GM12872 (cell line): ENCODE measurements around the gene MRPS30.

Experiments
- TF ChIP-seq, protein P1 (sequence below): IDR thresholded peaks from 3 replicates; pipeline ENCODE4 v1.5.1; 2011; ENCODE audit warnings: low read depth, mild to moderate bottlenecking, low read length, moderate library complexity; ENCODE audit not compliant: insufficient read depth

MRPS30 gene

DNA sequence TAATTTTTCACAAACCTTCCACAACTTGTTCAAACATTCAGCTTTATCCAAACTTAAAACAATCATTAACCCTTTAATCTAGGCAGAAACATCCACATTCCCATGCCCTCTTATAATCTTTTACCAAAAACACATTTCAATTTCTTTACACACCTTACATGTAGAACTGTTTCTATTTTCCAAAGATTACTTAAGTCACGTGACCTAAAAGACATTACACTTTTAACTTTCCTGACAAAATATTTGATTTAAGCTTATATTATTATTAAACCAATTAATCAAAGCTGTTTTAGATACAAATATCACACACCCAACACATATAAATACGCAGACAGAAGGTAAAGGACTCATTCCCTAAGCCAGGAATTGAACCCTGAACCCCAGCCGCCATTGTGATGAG is 21.0 kb upstream of the MRPS30 start:
- TF ChIP-seq, protein P1, sequence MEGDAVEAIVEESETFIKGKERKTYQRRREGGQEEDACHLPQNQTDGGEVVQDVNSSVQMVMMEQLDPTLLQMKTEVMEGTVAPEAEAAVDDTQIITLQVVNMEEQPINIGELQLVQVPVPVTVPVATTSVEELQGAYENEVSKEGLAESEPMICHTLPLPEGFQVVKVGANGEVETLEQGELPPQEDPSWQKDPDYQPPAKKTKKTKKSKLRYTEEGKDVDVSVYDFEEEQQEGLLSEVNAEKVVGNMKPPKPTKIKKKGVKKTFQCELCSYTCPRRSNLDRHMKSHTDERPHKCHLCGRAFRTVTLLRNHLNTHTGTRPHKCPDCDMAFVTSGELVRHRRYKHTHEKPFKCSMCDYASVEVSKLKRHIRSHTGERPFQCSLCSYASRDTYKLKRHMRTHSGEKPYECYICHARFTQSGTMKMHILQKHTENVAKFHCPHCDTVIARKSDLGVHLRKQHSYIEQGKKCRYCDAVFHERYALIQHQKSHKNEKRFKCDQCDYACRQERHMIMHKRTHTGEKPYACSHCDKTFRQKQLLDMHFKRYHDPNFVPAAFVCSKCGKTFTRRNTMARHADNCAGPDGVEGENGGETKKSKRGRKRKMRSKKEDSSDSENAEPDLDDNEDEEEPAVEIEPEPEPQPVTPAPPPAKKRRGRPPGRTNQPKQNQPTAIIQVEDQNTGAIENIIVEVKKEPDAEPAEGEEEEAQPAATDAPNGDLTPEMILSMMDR, result no peak

DNA sequence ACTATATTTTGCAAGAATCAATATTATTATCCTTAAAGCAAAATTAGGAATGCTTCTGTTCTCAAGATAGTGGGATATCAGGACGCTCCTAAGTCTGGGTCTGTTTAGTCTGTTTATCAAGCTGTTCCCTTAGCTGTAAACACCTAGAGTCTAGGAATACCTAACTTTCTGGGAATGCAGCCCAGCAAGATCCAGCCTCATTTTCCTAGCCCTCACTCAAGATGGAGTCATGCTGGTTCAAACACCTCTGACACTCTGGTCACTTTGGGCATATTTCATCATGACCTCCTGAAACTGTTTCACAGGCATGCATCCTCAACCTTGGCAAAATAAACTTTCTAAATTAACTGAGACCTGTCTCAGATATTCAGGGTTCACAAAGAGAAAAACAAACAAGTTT is 14.4 kb upstream of the MRPS30 start:
- TF ChIP-seq, protein P1, result no peak

- TF ChIP-seq, protein P1, result no peak
These were observed 13.3 kb upstream of the MRPS30 start for GRCh38 chr5:44795496-44795895.

- TF ChIP-seq, protein P1, result no peak
These were observed 10.9 kb upstream of the MRPS30 start for GRCh38 chr5:44797841-44798240.

GRCh38 chr5:44801992-44802391 is 6.8 kb upstream of the MRPS30 start:
- TF ChIP-seq, protein P1, result no peak

GRCh38 chr5:44806608-44807007 is 2.1 kb upstream of the MRPS30 start:
- TF ChIP-seq, protein P1, result no peak

GRCh38 chr5:44807269-44807668 is 1.5 kb upstream of the MRPS30 start:
- TF ChIP-seq, protein P1, result no peak
